GM18867 (cell line): Measurements from ENCODE around the gene MRPL10.

ENCODE experiments used
- ATAC-seq: cut with Tn5 transposase; IDR thresholded peaks from one replicate; pipeline ENCODE4 v1.9.1; 2021; ENCODE audit warnings: mild to moderate bottlenecking, moderate library complexity; ENCODE audit not compliant: unreplicated experiment

Gene MRPL10

GRCh38 chr17:47831003-47831933 lies at the start of gene MRPL10, which contains the start of gene LRRC46:
Gene MRPL10 (minus strand): TSS chr17:47831541. CDS start chr17:47831511, 30 bp downstream.
Gene LRRC46 (plus strand): TSS chr17:47831670. CDS start chr17:47831990, 320 bp downstream.
- ATAC-seq: peak; percentile 77

- no peak for ATAC-seq
Observed at GRCh38 chr17:47879776-47880454, 48.6 kb upstream of the MRPL10 start.

GRCh38 chr17:47879028-47879585 lies 47.8 kb upstream of the MRPL10 start:
- ATAC-seq: no peak

GRCh38 chr17:47878203-47879027 lies 47.1 kb upstream of the MRPL10 start:
- no peak for ATAC-seq

- no peak for ATAC-seq
Observed at GRCh38 chr17:47877368-47878034, 46.2 kb upstream of the MRPL10 start.

- ATAC-seq: no peak
Observed at GRCh38 chr17:47875011-47875985, 44.0 kb upstream of the MRPL10 start.

- ATAC-seq: no peak
Observed at GRCh38 chr17:47873200-47874090, 42.1 kb upstream of the MRPL10 start.

GRCh38 chr17:47872651-47873161 lies 41.4 kb upstream of the MRPL10 start:
- ATAC-seq: no peak

GRCh38 chr17:47872019-47872650 lies 40.8 kb upstream of the MRPL10 start:
- ATAC-seq: no peak

GRCh38 chr17:47871048-47871447 lies 39.7 kb upstream of the MRPL10 start:
- ATAC-seq: no peak

- no peak for ATAC-seq
Observed at GRCh38 chr17:47870056-47870455, 38.7 kb upstream of the MRPL10 start.

GRCh38 chr17:47869114-47869513 lies 37.8 kb upstream of the MRPL10 start:
- no peak for ATAC-seq

- no peak for ATAC-seq
Observed at GRCh38 chr17:47867813-47868533, 36.6 kb upstream of the MRPL10 start.

- ATAC-seq: no peak
Observed at GRCh38 chr17:47866941-47867340, 35.6 kb upstream of the MRPL10 start.

- ATAC-seq: no peak
Observed at GRCh38 chr17:47864791-47865216, 33.5 kb upstream of the MRPL10 start.

- no peak for ATAC-seq
Observed at GRCh38 chr17:47862621-47863440, 31.5 kb upstream of the MRPL10 start.
